Hematopoietic multipotent progenitor cell treated with erythropoietin and hydrocortisone succinate and interleukin-3 and kit ligand, for 17 days (in vitro differentiated cells): Measurements from ENCODE around the gene SLPI.
A peak's percentile ranks its signal among the peaks of the same experiment; 100 is the strongest.

Experiments used
- DNase-seq: peaks from one replicate; pipeline ENCODE4 v3.0.0-alpha.2; 2015; ENCODE audit warnings: low spot score

The SLPI gene

GRCh38 chr20:45254383-45255262 is at the start of gene SLPI:
Gene SLPI (minus strand): TSS chr20:45254564. CDS start chr20:45254543, 21 bp downstream.
- DNase-seq: no peak

GRCh38 chr20:45303586-45304463 is 49.5 kb upstream of the SLPI start:
- DNase-seq: no peak

GRCh38 chr20:45301824-45302271 is 47.5 kb upstream of the SLPI start:
- DNase-seq: no peak

- DNase-seq: no peak
These were observed 46.6 kb upstream of the SLPI start for GRCh38 chr20:45300961-45301360.

- DNase-seq: no peak
These were observed 45.4 kb upstream of the SLPI start for GRCh38 chr20:45299786-45300185.

GRCh38 chr20:45297786-45298497 is 43.6 kb upstream of the SLPI start:
- DNase-seq: no peak

GRCh38 chr20:45294659-45295058 is 40.3 kb upstream of the SLPI start:
- DNase-seq: no peak

- DNase-seq: no peak
These were observed 39.6 kb upstream of the SLPI start for GRCh38 chr20:45294003-45294368.

GRCh38 chr20:45293041-45294002 is 39.0 kb upstream of the SLPI start:
- peak; percentile 58 for DNase-seq

- no peak for DNase-seq
These were observed 38.0 kb upstream of the SLPI start for GRCh38 chr20:45292343-45292742.

GRCh38 chr20:45291526-45291925 is 37.2 kb upstream of the SLPI start:
- no peak for DNase-seq

GRCh38 chr20:45290677-45291355 is 36.5 kb upstream of the SLPI start:
- DNase-seq: peak; percentile 62

- no peak for DNase-seq
These were observed 35.7 kb upstream of the SLPI start for GRCh38 chr20:45289942-45290676.

GRCh38 chr20:45288860-45289259 is 34.5 kb upstream of the SLPI start:
- DNase-seq: no peak

- no peak for DNase-seq
These were observed 34.0 kb upstream of the SLPI start for GRCh38 chr20:45288376-45288775.

GRCh38 chr20:45283551-45284057 is 29.2 kb upstream of the SLPI start:
- DNase-seq: no peak

- no peak for DNase-seq
These were observed 28.6 kb upstream of the SLPI start for GRCh38 chr20:45282700-45283550.

- no peak for DNase-seq
These were observed 25.6 kb upstream of the SLPI start for GRCh38 chr20:45279992-45280391.

GRCh38 chr20:45275338-45275737 is 21.0 kb upstream of the SLPI start:
- DNase-seq: no peak
